GM12801 (cell line): ENCODE results near the gene SUFU.

Source experiments
- CTCF ChIP-seq: IDR thresholded peaks from one replicate; pipeline ENCODE4 v1.5.1; 2011; ENCODE audit warnings: control low read depth; ENCODE audit not compliant: insufficient read length; ENCODE audit errors: extremely low read depth

SUFU gene

GRCh38 chr10:102613286-102613685, 109.5 kb downstream of the SUFU start:
- TF ChIP-seq CTCF: no peak

- TF ChIP-seq CTCF: no peak
Measured at GRCh38 chr10:102613785-102614184, 110.0 kb downstream of the SUFU start.

- TF ChIP-seq CTCF: no peak
Measured at GRCh38 chr10:102614888-102615287, 111.1 kb downstream of the SUFU start.

- TF ChIP-seq CTCF: no peak
Measured at GRCh38 chr10:102615361-102615760, 111.6 kb downstream of the SUFU start.

GRCh38 chr10:102616066-102616770, 112.4 kb downstream of the SUFU start:
- TF ChIP-seq CTCF: no peak

GRCh38 chr10:102617041-102617440, 113.3 kb downstream of the SUFU start:
- no peak for TF ChIP-seq CTCF

GRCh38 chr10:102617816-102618215, 114.0 kb downstream of the SUFU start:
- no peak for TF ChIP-seq CTCF
